ENCODE data around the gene OMA1.
"Not testable (repeated sequence)": the region's sequence is repeated elsewhere in the genome, so short reads cannot be mapped to it uniquely, and the experiment has no call there.

The OMA1 gene

GRCh38 chr1:58529284-58529683 is 17.2 kb downstream of the OMA1 start:
- DNase-seq (ENCODE audit: low read depth in 4 of 4, low spot score in 1 of 4) = no peak

- DNase-seq (ENCODE audit: low read depth in 4 of 4, low spot score in 1 of 4) = no peak
These were observed 18.0 kb downstream of the OMA1 start for GRCh38 chr1:58528518-58528917.

GRCh38 chr1:58524353-58524945 is 22.1 kb downstream of the OMA1 start:
- no peak for DNase-seq (ENCODE audit: low read depth in 4 of 4, low spot score in 1 of 4)

GRCh38 chr1:58515794-58516401 is 30.6 kb downstream of the OMA1 start:
- peak in 1 of 4 experiments; percentile 12 for DNase-seq (ENCODE audit: low read depth in 4 of 4, low spot score in 1 of 4)

- DNase-seq (ENCODE audit: low read depth in 4 of 4, low spot score in 1 of 4) = no peak
These were observed 32.6 kb downstream of the OMA1 start for GRCh38 chr1:58513956-58514355.

- DNase-seq (ENCODE audit: low read depth in 4 of 4, low spot score in 1 of 4) = no peak
These were observed 37.9 kb downstream of the OMA1 start for GRCh38 chr1:58508629-58509028.

GRCh38 chr1:58505286-58505685 is 41.2 kb downstream of the OMA1 start:
- DNase-seq (ENCODE audit: low read depth in 4 of 4, low spot score in 1 of 4) = no peak

GRCh38 chr1:58502519-58502918 is 44.0 kb downstream of the OMA1 start:
- no peak for DNase-seq (ENCODE audit: low read depth in 4 of 4, low spot score in 1 of 4)

- DNase-seq (ENCODE audit: low read depth in 4 of 4, low spot score in 1 of 4) = no peak
These were observed 46.5 kb downstream of the OMA1 start for GRCh38 chr1:58500043-58500442.

GRCh38 chr1:58497499-58497898 is 49.0 kb downstream of the OMA1 start:
- DNase-seq (ENCODE audit: low read depth in 4 of 4, low spot score in 1 of 4) = no peak

- DNase-seq (ENCODE audit: low read depth in 4 of 4, low spot score in 1 of 4) = no peak
These were observed 50.5 kb downstream of the OMA1 start for GRCh38 chr1:58496042-58496441.

GRCh38 chr1:58488914-58489313 is 57.6 kb downstream of the OMA1 start:
- not testable (repeated sequence) for DNase-seq (ENCODE audit: low read depth in 4 of 4, low spot score in 1 of 4)

GRCh38 chr1:58487002-58487401 is 59.5 kb downstream of the OMA1 start:
- DNase-seq (ENCODE audit: low read depth in 4 of 4, low spot score in 1 of 4) = no peak

GRCh38 chr1:58481962-58482361 is 64.6 kb downstream of the OMA1 start:
- DNase-seq (ENCODE audit: low read depth in 4 of 4, low spot score in 1 of 4) = no peak

- DNase-seq (ENCODE audit: low read depth in 4 of 4, low spot score in 1 of 4) = no peak
These were observed 66.3 kb downstream of the OMA1 start for GRCh38 chr1:58480191-58480590.

- DNase-seq (ENCODE audit: low read depth in 4 of 4, low spot score in 1 of 4) = no peak
These were observed 69.1 kb downstream of the OMA1 start for GRCh38 chr1:58477390-58477789.

GRCh38 chr1:58476179-58476578 is 70.3 kb downstream of the OMA1 start:
- no peak for DNase-seq (ENCODE audit: low read depth in 4 of 4, low spot score in 1 of 4)

- no peak for DNase-seq (ENCODE audit: low read depth in 4 of 4, low spot score in 1 of 4)
These were observed 77.0 kb downstream of the OMA1 start for GRCh38 chr1:58469476-58469875.

GRCh38 chr1:58469016-58469415 is 77.5 kb downstream of the OMA1 start:
- no peak for DNase-seq (ENCODE audit: low read depth in 4 of 4, low spot score in 1 of 4)

GRCh38 chr1:58468612-58469011 is 77.9 kb downstream of the OMA1 start:
- DNase-seq (ENCODE audit: low read depth in 4 of 4, low spot score in 1 of 4) = no peak

- DNase-seq (ENCODE audit: low read depth in 4 of 4, low spot score in 1 of 4) = no peak
These were observed 79.8 kb downstream of the OMA1 start for GRCh38 chr1:58466630-58467241.

GRCh38 chr1:58465825-58466629 is 80.5 kb downstream of the OMA1 start:
- no peak for DNase-seq (ENCODE audit: low read depth in 4 of 4, low spot score in 1 of 4)
